GM19043 (cell line): ENCODE data around the gene ARID5A.

Source experiments
- ATAC-seq: cut with Tn5 transposase; IDR thresholded peaks from one replicate; pipeline ENCODE4 v1.9.1; 2021; ENCODE audit warnings: low read depth; ENCODE audit not compliant: unreplicated experiment

ARID5A gene

DNA sequence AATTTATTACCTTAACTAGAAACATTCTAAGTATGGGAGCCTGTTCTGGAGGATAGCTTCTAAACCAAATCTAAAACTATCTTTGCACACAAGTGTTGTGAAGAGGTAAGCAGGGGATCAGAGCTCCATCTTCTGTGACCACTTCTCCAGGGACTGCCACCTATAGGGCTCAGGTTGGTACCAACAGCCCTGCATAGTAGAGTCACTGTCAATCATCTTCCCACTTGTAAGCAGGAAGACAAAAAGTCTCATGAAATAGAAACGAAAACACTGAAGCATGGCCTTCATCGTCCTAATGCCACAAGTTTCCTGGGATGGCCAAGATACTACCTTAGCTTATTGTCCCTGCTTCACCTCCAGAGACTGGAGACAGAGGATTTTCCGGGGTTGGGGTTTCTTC lies 57.7 kb downstream of the ARID5A start:
- no peak for ATAC-seq

DNA sequence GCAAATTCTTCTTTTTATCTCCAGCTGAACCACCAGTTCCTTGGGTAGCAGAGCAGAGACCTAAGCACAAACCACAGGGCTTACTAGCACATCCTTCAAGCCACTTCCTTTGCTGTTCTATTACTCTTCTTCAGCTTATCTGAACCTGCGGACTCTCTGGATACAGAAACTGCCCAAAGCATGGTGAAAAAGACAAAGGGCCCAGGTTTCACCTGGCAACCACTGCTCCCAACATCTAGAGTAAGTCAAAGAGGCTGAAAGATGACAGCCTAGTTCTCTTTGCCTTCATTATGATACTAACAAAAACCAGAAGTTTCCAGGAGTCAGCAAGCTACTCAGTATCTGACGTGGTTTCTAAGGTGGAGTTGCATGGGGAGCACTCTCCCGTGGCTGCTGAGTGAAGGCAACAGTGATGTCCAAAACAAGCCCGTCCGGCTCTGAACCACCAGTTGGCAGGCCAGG lies 58.2 kb downstream of the ARID5A start:
- no peak for ATAC-seq

GRCh38 chr2:96596596-96596995 lies 60.0 kb downstream of the ARID5A start:
- ATAC-seq, result no peak

DNA sequence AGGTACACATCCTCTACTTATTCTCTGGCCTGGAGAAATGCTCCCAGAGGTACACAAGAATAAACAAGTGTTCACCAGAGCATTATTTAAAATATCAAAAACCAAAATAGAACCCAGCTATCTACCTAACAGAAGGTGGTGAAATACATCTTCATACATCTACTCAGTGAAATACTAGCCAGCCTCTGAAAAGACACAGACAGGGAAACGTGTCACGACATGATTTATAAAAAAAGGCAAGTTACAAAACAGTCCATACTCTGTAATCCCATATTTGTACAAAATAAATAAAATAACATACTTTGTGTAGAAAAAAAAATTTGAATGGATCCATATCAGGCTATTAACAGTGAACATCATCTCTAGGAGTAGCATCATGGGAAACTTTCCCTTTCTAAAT lies 63.4 kb downstream of the ARID5A start:
- ATAC-seq, result no peak

DNA sequence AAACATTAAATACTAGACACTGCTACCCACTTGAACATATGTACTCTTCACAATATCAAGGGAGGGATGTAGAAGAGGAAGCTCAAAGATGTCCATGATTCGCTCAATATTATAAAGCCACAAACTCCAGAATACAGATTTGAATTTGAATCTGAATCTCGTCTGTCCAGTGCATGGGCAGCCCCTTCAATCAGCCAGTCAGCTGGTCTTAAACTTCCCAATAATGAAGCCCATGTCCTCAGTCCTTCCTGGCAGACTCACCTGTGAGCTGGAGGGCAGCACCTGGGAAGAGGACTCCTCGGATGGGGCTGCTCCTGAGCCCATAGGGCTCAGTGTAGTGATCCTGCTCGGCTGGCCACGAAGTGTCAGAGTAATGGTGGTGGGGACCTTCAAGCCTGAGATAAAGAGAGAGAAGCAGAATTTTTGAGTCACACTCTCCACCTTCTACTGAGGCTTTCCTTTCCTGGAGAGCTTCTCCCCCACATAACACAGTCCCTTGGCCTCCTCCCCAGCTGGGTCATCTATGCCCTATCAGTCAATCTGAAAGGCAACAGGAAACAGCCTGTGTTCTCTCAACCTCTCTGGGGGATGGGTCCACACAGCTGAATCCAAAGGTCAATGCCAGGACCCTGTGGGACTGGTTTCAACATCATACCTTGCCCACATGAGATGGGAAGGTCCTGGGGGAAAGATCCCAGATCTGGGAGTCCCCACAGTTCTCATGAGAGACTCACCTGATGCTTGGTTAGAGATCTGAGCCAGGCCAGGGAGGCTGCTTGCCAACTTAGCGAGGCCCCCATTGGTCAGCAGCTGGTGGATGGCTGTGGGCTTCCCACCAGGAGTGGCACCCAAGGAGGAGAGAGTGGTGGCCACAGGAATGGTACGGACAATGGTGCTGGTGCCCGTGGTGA lies 65.1 kb downstream of the ARID5A start:
- ATAC-seq, result no peak
